ENCODE measurements around the gene COQ9.

DNA sequence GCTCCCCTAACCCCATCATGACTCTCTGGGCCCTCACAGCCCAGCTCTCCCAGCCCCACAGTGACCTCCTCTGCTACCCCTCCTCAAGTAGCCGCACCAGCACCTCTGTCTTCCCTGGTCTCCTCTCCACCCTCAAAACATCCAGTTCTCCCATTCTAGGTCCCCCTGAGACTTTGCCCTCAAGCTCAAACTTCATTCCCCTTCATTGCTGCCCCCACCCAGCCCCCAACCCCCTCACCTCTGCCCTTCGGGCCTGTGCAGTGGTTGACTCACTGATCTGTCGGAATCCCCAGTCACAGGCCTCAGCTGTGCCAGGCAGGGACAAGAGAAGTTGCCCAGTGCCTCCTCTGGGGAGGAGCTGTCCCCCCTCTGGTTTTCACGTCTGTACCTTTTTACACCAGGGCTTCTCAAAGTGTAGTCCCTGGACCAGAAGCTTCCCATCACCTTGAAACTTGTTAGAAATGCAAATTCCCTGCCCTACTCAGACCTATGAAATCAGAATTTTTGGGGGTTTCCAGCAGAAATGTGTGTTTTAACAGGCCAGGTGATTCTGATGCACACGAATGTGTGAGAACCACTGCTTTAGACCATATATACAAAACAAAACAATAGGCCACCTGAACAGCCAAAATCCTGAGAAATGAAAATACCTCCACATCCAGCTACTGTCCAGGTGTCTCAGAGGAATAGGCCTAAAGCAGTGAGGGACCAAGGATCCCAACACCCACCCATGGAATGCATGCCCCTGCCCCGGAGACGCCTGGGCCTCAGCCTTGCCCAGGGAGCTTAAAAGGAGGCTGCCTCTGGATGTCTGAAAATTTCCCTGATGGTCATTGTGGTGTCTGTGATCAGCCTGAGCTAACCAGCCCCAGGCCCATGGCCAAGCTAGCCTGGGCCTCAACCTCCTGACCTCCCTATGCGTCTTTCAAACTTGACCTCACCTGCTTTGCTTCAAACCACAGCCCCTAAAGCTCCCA, 39.9 kb downstream of the COQ9 start:
- TF ChIP-seq CTCF (IDR thresholded peaks at IDR 0.05; ENCODE audit: borderline replicate concordance, extremely low read depth, low read length, poor library complexity, severe bottlenecking) (no peak), EZH2 (IDR thresholded peaks at IDR 0.05; ENCODE audit: borderline replicate concordance, low read depth, low read length, severe bottlenecking) (no peak)

All from DND-41 (cell line).